ENCODE results near the gene TSPAN1.

DNA sequence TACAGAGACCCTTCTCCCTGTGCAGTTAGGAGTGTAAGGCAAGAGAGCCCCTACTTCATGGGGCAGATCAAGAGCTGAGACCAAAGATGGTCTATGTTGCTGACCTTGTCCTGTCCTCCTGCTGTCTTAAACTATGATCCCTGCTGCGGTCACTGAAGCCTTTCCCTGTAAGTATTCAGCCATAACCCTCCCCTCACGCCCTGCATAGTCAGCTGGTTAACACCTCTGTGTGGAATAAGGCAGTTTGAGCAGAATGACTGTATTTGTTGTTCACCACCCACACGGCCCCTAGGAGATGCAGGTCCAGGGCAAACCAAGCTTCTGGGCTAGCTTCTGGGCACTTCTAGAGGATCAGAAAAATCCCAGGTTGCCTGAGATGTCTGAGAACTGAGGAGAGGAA is 356 bp downstream of the TSPAN1 start:
- TF ChIP-seq, protein P1, sequence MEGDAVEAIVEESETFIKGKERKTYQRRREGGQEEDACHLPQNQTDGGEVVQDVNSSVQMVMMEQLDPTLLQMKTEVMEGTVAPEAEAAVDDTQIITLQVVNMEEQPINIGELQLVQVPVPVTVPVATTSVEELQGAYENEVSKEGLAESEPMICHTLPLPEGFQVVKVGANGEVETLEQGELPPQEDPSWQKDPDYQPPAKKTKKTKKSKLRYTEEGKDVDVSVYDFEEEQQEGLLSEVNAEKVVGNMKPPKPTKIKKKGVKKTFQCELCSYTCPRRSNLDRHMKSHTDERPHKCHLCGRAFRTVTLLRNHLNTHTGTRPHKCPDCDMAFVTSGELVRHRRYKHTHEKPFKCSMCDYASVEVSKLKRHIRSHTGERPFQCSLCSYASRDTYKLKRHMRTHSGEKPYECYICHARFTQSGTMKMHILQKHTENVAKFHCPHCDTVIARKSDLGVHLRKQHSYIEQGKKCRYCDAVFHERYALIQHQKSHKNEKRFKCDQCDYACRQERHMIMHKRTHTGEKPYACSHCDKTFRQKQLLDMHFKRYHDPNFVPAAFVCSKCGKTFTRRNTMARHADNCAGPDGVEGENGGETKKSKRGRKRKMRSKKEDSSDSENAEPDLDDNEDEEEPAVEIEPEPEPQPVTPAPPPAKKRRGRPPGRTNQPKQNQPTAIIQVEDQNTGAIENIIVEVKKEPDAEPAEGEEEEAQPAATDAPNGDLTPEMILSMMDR (conservative IDR thresholded peaks at IDR 0.05; ENCODE audit: low read length) = no peak
- no peak for TF ChIP-seq EZH2phosphoT487 (IDR thresholded peaks at IDR 0.05; ENCODE audit: borderline replicate concordance)
